ENCODE measurements around the gene GAB2.
"Not testable (repeated sequence)": the region's sequence is repeated elsewhere in the genome, so short reads cannot be mapped to it uniquely, and the experiment has no call there.

The GAB2 gene, protein sequence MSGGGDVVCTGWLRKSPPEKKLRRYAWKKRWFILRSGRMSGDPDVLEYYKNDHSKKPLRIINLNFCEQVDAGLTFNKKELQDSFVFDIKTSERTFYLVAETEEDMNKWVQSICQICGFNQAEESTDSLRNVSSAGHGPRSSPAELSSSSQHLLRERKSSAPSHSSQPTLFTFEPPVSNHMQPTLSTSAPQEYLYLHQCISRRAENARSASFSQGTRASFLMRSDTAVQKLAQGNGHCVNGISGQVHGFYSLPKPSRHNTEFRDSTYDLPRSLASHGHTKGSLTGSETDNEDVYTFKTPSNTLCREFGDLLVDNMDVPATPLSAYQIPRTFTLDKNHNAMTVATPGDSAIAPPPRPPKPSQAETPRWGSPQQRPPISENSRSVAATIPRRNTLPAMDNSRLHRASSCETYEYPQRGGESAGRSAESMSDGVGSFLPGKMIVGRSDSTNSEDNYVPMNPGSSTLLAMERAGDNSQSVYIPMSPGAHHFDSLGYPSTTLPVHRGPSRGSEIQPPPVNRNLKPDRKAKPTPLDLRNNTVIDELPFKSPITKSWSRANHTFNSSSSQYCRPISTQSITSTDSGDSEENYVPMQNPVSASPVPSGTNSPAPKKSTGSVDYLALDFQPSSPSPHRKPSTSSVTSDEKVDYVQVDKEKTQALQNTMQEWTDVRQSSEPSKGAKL

DNA sequence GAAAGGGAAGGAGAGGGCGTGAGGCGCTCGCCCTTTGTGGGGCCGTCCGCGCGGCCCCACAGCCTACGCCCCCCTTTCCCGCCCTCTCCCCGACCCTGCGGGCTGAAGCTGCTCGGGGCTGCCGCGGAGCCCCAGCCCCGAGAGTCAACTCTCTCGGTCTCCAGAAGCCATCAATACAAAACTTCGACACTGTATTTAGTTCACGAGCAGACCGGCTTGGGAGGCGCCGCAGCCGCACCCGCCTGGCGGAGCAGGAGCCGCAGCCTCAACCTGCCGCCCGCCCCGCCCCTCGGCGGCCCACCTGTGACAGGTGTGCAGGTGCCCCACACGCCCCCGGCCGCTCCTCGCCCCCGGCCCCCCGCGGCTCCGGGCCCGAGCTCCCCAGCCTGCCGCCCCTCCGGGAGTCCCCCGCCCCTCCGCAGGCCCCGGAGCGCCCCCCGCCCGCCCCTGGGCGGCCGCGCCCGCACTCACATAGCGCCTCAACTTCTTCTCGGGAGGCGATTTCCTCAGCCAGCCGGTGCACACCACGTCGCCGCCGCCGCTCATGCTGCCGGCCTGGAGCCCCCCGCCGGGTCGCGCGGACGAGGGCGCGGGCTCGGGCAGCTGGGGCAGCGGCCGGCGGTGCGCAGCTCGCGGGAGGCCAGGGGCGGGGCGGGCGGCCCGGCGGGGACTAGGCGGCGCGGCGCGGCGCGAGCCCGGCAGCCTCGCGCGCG is at the start of gene GAB2:
Gene GAB2, minus strand, starts transcription at position 646 of the 713 bp plus-strand sequence. Its CDS starts 100 bp downstream, at position 546.
- H3K4me1 ChIP-seq (ENCODE audit: control insufficient read depth, insufficient read depth, low read length) = peaks cover 10% of the 10 kb centered on the region
- H3K9me3 ChIP-seq (ENCODE audit: control insufficient read depth, low read length) = no peaks in the 10 kb centered on the region
- H3K36me3 ChIP-seq (ENCODE audit: control insufficient read depth, insufficient read depth, low read length) = no peaks in the 10 kb centered on the region
- peak within 1 kb of the TSS; percentile 83 for H3K9ac ChIP-seq (ENCODE audit: low read length)
- no peaks in the 10 kb centered on the region for H3K27me3 ChIP-seq (ENCODE audit: control insufficient read depth, insufficient read depth, low read length)
- peak within 1 kb of the TSS; percentile 57 for H3K4me3 ChIP-seq (ENCODE audit: low read length)

DNA sequence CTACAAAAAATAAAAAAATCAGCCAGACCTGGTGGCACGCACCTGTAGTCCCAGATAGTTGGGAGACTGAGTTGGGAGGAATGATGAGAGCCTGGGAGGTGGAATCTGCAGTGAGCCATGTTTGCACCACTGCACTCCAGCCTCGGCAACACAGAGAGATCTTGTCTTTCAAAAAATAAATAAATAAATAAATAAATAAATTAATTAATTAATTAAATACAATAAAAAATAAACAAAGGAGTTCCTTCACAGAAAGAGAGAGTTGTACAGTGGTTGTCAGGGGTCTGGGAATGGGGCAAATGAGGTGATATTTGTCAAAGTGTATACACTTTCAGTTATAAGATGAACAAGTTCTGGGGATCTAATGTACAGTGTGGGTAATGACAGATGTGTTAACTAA is 49.8 kb upstream of the GAB2 start:
- Histone ChIP-seq H3K4me1 (ENCODE audit: control insufficient read depth, insufficient read depth, low read length) (no peaks in the 10 kb centered on the region), H3K27me3 (ENCODE audit: control insufficient read depth, insufficient read depth, low read length) (no peaks in the 10 kb centered on the region), H3K36me3 (ENCODE audit: control insufficient read depth, insufficient read depth, low read length) (no peaks in the 10 kb centered on the region), H3K9ac (ENCODE audit: low read length) (no peak overlapping the region), H3K4me3 (ENCODE audit: low read length) (no peak overlapping the region), H3K9me3 (ENCODE audit: control insufficient read depth, low read length) (no peaks in the 10 kb centered on the region)

DNA sequence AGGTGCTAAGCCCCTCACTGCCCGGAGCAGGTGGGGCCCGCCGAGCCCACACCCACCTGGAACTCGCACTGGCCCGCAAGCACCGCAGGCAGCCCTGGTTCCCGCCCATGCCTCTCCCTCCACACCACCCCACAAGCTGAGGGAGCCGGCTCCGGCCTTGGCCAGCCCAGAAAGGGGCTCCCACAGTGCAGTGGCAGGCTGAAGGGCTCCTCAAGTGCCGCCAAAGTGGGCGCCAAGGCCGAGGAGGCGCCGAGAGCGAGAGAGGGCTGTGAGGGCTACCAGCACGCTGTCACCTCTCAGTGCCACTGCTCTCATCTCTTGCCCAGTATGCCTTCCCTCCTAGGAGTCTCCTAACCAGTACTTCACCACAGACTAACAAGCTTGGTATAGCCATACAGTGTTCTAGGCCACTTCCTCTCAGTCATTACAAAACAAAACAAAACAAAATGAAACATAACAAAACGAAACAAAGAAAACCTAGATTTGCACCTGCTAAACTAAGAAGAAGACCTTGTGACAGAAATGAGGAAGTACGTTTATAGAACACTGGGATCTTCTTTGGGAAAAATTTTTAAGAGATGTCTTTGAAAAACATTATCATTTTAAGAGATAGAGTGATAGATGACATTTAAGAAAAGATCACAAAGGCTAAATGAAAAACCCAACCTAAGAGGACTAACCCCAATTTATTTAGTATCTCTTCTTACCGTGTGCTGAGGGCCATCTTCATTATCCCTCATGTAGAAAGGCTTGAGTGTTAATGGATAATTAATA is 47.7 kb upstream of the GAB2 start:
- H3K27me3 ChIP-seq (ENCODE audit: control insufficient read depth, insufficient read depth, low read length) = no peaks in the 10 kb centered on the region
- H3K4me3 ChIP-seq (ENCODE audit: low read length) = no peak overlapping the region
- no peak overlapping the region for H3K9ac ChIP-seq (ENCODE audit: low read length)
- H3K36me3 ChIP-seq (ENCODE audit: control insufficient read depth, insufficient read depth, low read length) = no peaks in the 10 kb centered on the region
- H3K4me1 ChIP-seq (ENCODE audit: control insufficient read depth, insufficient read depth, low read length) = no peaks in the 10 kb centered on the region
- no peaks in the 10 kb centered on the region for H3K9me3 ChIP-seq (ENCODE audit: control insufficient read depth, low read length)

DNA sequence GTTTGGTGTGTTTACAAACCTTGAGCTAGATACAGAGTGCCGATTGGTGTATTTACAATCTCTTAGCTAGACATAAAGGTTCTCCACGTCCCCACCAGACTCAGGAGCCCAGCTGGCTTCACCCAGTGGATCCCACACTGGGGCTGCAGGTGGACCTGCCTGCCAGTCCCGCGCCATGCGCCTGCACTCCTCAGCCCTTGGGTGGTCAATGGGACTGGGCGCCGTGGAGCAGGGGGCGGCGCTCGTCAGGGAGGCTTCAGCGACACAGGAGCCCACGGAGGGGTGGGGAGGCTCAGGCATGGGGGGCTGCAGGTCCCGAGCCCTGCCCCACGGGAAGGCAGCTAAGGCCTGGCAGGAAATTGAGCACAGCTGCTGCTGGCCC is 47.2 kb upstream of the GAB2 start:
- H3K9ac ChIP-seq (ENCODE audit: low read length); H3K4me3 ChIP-seq (ENCODE audit: low read length); H3K36me3 ChIP-seq (ENCODE audit: control insufficient read depth, insufficient read depth, low read length); H3K9me3 ChIP-seq (ENCODE audit: control insufficient read depth, low read length); H3K27me3 ChIP-seq (ENCODE audit: control insufficient read depth, insufficient read depth, low read length); H3K4me1 ChIP-seq (ENCODE audit: control insufficient read depth, insufficient read depth, low read length): not testable (repeated sequence)

DNA sequence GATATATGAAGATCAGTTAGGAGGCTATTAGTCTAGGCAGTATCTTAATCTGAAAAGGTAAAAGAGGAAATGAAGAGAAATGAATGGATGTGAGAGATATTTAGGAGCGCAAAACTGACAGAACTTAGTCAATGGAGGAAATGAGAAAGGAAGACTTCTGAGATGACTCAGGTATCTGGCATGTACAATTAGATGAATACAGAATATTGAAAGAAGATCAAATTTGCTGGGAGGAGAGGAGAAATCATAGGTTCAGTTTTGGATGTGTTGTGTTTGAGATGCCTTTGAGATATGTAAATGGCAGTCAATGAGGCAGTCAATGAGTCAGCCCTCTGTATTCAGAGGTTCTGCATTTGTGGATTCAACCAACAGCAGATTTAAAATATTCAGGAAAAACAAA is 42.9 kb upstream of the GAB2 start:
- Histone ChIP-seq H3K9ac (ENCODE audit: low read length) (no peak overlapping the region), H3K27me3 (ENCODE audit: control insufficient read depth, insufficient read depth, low read length) (no peaks in the 10 kb centered on the region), H3K9me3 (ENCODE audit: control insufficient read depth, low read length) (no peaks in the 10 kb centered on the region), H3K36me3 (ENCODE audit: control insufficient read depth, insufficient read depth, low read length) (no peaks in the 10 kb centered on the region), H3K4me3 (ENCODE audit: low read length) (no peak overlapping the region), H3K4me1 (ENCODE audit: control insufficient read depth, insufficient read depth, low read length) (no peaks in the 10 kb centered on the region)

DNA sequence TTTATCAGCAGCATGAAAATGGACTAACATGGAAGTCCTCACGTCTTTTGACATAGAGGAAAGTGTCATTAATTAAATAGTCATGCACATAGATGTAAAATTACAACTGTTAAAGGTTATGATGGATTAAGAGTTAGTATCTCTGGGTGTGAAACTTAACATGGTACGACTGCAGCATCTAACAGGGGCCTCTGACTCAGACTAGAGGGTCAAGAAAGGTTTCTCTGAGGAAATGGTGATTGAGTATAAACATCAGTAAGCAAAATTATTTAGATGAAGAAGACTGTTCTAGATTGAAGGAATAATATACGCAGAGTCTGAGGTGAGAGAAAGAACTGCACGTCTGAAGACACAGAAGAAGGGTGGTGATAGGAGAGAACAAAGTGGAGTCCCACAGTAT is 42.1 kb upstream of the GAB2 start:
- no peaks in the 10 kb centered on the region for H3K27me3 ChIP-seq (ENCODE audit: control insufficient read depth, insufficient read depth, low read length)
- H3K36me3 ChIP-seq (ENCODE audit: control insufficient read depth, insufficient read depth, low read length) = no peaks in the 10 kb centered on the region
- H3K4me1 ChIP-seq (ENCODE audit: control insufficient read depth, insufficient read depth, low read length) = no peaks in the 10 kb centered on the region
- H3K9me3 ChIP-seq (ENCODE audit: control insufficient read depth, low read length) = no peaks in the 10 kb centered on the region
- no peak overlapping the region for H3K4me3 ChIP-seq (ENCODE audit: low read length)
- no peak overlapping the region for H3K9ac ChIP-seq (ENCODE audit: low read length)

DNA sequence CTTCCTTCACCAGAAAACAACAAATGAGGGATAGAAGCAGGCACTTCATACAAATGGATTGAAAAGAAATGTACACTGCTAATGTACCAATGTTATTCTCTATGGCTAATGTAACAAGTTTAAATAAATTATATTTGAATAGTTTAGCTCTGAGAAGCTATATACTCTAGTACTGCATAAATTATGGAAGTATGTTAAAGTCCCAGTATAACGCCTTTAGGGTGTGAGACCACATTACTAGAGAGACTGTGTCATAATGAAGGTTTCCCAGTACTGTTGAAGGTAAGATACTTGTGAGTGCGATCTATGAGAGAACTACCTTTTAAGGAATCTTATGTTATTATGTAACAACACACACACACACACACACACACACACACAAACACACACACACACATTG is 39.8 kb upstream of the GAB2 start:
- no peaks in the 10 kb centered on the region for H3K27me3 ChIP-seq (ENCODE audit: control insufficient read depth, insufficient read depth, low read length)
- no peaks in the 10 kb centered on the region for H3K36me3 ChIP-seq (ENCODE audit: control insufficient read depth, insufficient read depth, low read length)

DNA sequence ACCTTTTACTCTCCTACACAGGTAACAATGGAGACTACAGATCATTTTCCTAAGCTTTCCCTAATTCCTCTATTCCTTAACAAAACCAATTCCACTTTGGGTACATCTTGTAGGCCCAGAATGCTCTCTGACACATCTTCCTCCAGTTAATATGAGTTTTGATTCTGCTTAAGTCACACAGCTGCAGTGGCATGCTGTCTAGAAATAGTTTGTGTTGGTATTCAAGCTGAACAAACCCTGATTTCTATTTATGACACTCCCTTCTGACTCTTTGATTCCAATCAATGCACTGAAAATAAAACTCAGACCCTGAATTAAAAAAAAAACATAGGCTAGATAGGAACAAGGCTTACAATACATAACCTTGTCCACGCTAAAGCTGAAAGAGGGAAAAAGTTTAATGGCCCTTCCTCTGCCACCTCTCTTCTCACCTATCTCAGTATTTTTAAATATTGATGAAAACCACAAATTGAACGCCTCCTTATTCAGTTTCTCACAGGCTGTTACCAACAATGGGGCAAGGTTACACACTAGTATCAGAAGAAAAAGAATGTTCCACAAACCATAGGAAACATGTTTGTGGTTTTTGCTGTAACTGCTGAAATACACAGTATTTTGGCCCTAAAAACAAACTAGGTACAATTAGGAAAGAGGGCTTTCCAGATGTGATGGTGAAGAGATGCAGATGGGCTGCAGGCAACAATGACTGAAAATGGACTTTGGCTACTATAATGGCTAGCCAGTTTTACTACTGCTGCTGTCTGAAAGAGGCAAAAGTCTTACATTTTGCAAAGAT is 35.7 kb upstream of the GAB2 start:
- H3K27me3 ChIP-seq (ENCODE audit: control insufficient read depth, insufficient read depth, low read length) = no peaks in the 10 kb centered on the region
- H3K9ac ChIP-seq (ENCODE audit: low read length) = no peak overlapping the region
- H3K4me3 ChIP-seq (ENCODE audit: low read length) = no peak overlapping the region
- H3K4me1 ChIP-seq (ENCODE audit: control insufficient read depth, insufficient read depth, low read length) = no peaks in the 10 kb centered on the region
- H3K36me3 ChIP-seq (ENCODE audit: control insufficient read depth, insufficient read depth, low read length) = no peaks in the 10 kb centered on the region
- H3K9me3 ChIP-seq (ENCODE audit: control insufficient read depth, low read length) = no peaks in the 10 kb centered on the region

More for the DNA sequence above, 39.8 kb upstream of the GAB2 start:
- Histone ChIP-seq H3K9ac (ENCODE audit: low read length) (no peak overlapping the region), H3K4me1 (ENCODE audit: control insufficient read depth, insufficient read depth, low read length) (no peaks in the 10 kb centered on the region), H3K9me3 (ENCODE audit: control insufficient read depth, low read length) (no peaks in the 10 kb centered on the region), H3K4me3 (ENCODE audit: low read length) (no peak overlapping the region)

DNA sequence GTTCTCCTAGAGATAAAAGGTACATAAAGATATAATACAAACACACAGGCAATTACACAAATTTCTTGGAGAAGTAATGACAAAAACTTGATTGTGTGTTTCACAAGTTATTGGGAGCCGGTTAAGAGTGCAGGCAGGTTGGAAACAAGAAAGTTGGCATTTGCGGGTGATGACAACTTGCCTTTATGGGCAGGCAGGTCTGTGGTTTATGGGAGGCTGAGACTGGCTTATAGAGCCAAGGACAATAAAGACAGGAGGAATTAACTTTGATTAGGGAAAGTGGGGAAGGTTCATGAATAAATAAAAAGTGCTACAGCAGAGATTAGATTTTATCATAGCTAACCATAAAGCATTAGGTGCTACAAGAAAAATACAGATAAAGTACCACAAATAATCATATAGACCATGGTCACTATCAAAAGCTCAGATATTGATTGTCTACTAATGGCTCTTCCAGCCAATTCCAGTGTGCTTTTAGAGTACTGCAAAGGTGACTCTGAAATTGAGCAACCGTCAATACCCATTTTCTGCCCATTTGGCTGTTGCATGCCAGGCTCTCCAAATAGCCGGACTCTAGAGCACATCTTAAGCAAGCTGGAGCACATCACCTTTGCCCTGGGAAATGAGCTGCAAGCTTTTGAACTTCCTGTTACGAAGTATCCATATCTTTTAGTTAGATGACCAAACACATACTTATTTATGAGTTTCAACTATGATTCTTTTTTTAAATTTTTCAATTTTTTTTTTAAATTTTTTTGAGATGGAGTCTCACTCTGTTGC is 33.9 kb upstream of the GAB2 start:
- Histone ChIP-seq H3K9me3 (ENCODE audit: control insufficient read depth, low read length) (no peaks in the 10 kb centered on the region), H3K4me3 (ENCODE audit: low read length) (no peak overlapping the region), H3K27me3 (ENCODE audit: control insufficient read depth, insufficient read depth, low read length) (no peaks in the 10 kb centered on the region), H3K4me1 (ENCODE audit: control insufficient read depth, insufficient read depth, low read length) (no peaks in the 10 kb centered on the region), H3K36me3 (ENCODE audit: control insufficient read depth, insufficient read depth, low read length) (no peaks in the 10 kb centered on the region), H3K9ac (ENCODE audit: low read length) (no peak overlapping the region)

DNA sequence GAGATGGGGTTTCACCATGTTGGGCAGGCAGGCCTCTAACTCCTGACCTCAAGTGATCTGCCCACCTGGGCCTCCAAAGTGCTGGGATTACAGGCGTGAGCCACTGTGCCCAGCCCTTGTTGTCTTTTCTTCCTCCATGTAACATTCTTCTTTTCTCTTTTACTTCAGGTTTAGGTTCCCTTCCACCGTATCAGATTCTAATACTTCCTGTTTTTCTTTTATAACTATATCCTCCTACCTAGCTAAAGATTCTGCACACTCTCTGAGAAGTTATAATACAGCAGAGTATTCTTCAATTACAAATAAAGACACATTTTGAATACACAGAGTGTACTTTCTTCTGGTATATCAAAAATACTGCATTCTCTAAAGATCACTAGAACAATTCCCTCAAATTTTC is 33.2 kb upstream of the GAB2 start:
- Histone ChIP-seq H3K9ac (ENCODE audit: low read length) (no peak overlapping the region), H3K9me3 (ENCODE audit: control insufficient read depth, low read length) (no peaks in the 10 kb centered on the region), H3K27me3 (ENCODE audit: control insufficient read depth, insufficient read depth, low read length) (no peaks in the 10 kb centered on the region), H3K4me1 (ENCODE audit: control insufficient read depth, insufficient read depth, low read length) (no peaks in the 10 kb centered on the region), H3K4me3 (ENCODE audit: low read length) (no peak overlapping the region), H3K36me3 (ENCODE audit: control insufficient read depth, insufficient read depth, low read length) (no peaks in the 10 kb centered on the region)

DNA sequence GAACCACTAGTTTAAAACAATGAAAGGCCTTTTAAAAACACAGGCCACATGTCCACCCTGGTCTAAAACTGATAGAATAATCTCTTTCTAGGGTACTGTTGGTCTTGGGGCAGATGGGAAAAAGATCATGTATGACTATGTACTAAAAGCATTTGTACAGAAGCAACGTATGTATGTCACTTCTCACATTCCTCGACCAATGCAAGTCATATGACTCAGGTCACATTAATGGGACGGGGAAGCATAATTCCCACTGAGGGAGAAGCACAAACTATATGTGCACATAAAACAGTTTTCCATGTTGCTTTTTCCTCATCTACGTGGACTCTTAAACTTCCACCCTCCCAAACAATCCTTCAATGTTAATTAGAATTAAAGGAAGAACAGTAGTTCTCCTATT is 32.2 kb upstream of the GAB2 start:
- no peaks in the 10 kb centered on the region for H3K4me1 ChIP-seq (ENCODE audit: control insufficient read depth, insufficient read depth, low read length)
- H3K4me3 ChIP-seq (ENCODE audit: low read length) = no peak overlapping the region
- no peaks in the 10 kb centered on the region for H3K36me3 ChIP-seq (ENCODE audit: control insufficient read depth, insufficient read depth, low read length)
- no peak overlapping the region for H3K9ac ChIP-seq (ENCODE audit: low read length)
- H3K9me3 ChIP-seq (ENCODE audit: control insufficient read depth, low read length) = no peaks in the 10 kb centered on the region
- no peaks in the 10 kb centered on the region for H3K27me3 ChIP-seq (ENCODE audit: control insufficient read depth, insufficient read depth, low read length)
